Fibroblast of villous mesenchyme (primary cell): ENCODE data around the gene BICD1. TPM values are rescaled to one million over a fixed set of nuclear protein-coding genes. Genes with fewer than 3 reads are reported as not detected.

Source experiments
- DNase-seq: peaks from one replicate; pipeline ENCODE4 v3.0.0-alpha.2; 2010; ENCODE audit warnings: low read depth
- H3K4me3 ChIP-seq: 2 replicates; pipeline ENCODE4 v1.5.1; 2011; ENCODE audit warnings: low read depth, mild to moderate bottlenecking, low read length
- total RNA-seq: library from RNA; depleted of rRNA; stranded (reverse); fragments of >200 nt; gene quantifications from 2 replicates; pipeline ENCODE4 v1.2.3, GENCODE V29; 2012
- TF ChIP-seq, protein P1 (sequence below): IDR thresholded peaks from 2 replicates; pipeline ENCODE4 v1.5.1; 2012; ENCODE audit warnings: low read depth, mild to moderate bottlenecking, low read length; ENCODE audit not compliant: insufficient read depth

Gene BICD1
- total RNA-seq, 1 donor: 24.6 TPM

DNA sequence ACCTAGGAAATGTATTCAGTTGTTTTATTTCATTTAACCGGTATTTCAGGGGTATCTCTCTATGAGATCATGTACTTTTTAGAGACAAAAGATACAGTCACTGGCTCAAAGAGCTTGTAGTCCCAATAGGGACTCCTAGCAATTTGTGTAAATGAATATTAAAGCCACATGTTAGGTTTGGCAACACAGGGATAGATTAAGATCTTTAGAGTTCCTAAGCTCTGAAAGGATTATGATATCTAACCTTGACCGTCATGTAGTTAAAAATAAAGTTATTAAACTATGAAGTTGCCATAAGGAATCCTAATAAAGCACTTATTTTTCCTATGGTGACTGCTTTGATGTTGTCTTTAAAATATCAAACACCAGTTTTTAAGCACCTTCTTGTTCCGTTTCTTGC, 192.3 kb downstream of the BICD1 start:
- TF ChIP-seq, protein P1, sequence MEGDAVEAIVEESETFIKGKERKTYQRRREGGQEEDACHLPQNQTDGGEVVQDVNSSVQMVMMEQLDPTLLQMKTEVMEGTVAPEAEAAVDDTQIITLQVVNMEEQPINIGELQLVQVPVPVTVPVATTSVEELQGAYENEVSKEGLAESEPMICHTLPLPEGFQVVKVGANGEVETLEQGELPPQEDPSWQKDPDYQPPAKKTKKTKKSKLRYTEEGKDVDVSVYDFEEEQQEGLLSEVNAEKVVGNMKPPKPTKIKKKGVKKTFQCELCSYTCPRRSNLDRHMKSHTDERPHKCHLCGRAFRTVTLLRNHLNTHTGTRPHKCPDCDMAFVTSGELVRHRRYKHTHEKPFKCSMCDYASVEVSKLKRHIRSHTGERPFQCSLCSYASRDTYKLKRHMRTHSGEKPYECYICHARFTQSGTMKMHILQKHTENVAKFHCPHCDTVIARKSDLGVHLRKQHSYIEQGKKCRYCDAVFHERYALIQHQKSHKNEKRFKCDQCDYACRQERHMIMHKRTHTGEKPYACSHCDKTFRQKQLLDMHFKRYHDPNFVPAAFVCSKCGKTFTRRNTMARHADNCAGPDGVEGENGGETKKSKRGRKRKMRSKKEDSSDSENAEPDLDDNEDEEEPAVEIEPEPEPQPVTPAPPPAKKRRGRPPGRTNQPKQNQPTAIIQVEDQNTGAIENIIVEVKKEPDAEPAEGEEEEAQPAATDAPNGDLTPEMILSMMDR: no peak
- peak; percentile 72 for DNase-seq
- H3K4me3 ChIP-seq: no peak overlapping the region

DNA sequence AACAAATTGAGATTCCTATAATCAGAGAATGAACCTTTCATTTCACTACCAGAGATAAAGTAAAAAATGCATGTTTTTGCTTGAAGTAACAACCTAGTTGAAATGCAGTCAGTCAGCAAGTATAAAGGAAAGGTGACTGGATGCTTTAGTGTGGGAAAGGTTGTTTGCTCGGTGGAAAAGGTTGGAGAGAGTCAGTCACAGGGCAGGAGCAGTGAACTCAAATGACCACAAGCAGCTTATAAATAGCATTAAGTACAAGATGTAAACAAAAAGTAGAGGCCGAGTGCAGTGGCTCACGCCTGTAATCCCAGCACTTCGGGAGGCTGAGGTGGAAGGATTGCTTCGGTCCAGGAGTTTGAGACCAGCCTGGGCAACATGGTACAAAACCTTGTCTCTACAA, 194.6 kb downstream of the BICD1 start:
- no peak overlapping the region for H3K4me3 ChIP-seq
- DNase-seq: peak; percentile 60
- TF ChIP-seq, protein P1: no peak

DNA sequence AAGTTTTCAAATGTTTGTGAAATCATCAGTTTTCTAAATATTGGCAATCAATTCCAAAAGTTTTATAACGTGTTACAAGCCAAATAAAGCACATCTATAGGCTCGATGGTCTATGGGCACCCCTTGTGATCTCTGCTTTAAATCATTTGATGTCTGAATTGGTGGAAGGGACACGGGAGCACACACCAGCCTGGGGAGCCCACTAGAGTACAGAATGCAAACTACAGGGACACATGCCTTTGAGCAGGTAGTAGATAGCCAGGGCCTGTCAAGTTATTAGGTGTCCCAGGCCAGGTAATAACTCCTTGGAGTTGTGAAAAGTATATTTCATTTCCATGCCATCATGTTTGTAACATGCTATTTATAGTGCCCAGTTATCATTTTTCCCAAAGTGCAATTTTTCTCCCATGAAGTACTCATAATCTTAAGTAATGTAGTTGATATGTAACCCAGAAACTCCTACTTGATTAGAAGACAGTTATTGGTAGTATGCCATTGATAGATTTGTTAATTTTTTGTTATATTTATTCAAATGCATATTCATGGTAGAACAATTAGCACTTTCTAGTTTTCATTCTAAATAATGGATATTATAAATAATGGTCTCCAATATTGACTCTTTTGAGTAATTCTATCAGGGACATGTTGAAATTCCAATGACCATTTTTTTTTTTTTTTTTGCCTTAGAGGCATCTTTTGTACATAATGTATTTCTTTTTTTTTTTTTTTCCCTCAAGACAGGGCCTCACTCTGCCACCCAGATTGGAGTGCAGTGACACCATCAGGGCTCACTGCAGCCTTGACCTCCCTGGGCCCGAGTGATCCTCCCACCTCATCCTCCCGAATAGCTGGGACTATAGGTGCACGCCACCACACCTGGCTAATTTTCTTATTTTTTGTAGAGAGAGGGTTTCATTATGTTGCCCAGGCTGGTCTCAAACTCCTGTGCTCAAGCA, 195.8 kb downstream of the BICD1 start:
- peak; percentile 28 for DNase-seq
- TF ChIP-seq, protein P1: peak; percentile 65
- no peak overlapping the region for H3K4me3 ChIP-seq

DNA sequence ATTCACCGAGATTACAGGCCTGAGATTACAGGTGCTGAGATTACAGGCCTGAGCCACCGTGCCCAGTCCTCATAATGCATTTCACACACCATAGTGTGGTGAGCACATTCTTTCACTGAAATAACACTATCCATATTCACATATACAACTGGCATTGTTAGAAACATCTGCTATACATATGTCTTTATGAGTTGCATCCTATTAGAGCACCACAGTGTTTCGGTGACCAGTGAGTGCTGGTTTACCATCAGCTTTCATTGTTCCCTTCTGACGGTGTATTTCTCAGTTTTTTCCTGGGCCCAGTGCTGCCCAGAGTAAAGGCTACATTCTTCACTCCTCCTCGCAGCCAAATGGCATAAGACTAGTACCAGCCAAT, 196.5 kb downstream of the BICD1 start:
- H3K4me3 ChIP-seq: no peak overlapping the region
- DNase-seq: no peak
- TF ChIP-seq, protein P1: no peak

DNA sequence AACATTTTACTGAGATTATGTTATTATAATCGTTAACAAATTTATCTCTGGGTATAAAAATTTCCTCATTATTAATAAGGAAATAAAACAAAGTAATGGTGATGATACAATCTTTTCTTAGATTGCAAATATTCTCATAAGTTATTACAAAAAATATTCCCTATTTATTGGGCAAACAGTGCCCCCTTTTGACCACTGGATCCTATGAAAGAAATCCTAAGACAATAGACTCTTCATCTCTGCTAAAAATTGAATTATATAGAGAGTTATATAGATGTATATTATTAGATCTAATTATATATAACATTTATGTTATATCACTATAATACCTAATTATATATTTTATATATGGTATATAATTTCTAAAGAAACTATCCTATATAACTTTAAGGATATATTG, 198.5 kb downstream of the BICD1 start:
- DNase-seq: peak; percentile 17

DNA sequence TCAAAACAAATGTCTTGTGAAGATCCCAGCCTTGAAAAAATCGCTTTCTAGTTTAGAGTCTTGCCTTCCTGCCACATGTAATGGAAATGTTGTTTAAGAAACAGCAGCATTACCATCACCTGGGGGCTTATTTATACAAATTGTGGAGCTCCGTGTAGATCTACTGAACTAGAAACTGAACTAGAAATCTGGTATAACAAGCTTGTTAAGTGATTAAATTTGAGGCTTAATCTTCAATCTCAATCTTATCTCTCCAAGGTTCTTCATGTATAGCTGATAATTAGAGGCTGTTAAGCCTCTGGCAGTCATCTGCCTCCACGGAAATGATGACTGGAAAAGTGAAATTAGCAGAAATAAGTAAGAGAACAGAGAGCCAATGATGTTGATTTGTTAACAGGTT, 200.7 kb downstream of the BICD1 start:
- DNase-seq: no peak
- TF ChIP-seq, protein P1: no peak

More for the DNA sequence above, 198.5 kb downstream of the BICD1 start:
- no peak overlapping the region for H3K4me3 ChIP-seq
- TF ChIP-seq, protein P1: no peak

More for the DNA sequence above, 200.7 kb downstream of the BICD1 start:
- no peak overlapping the region for H3K4me3 ChIP-seq
